HCT116 (cell line): ENCODE data around the gene OR52A1. TPM values are rescaled to one million over a fixed set of nuclear protein-coding genes. Genes with fewer than 3 reads are reported as not detected.

Source experiments
- ATAC-seq: fragments of 200-7000 bp; cut with Tn5 transposase; 2 replicates; pipeline ENCODE4 v1.9.1; 2020; ENCODE audit warnings: mild to moderate bottlenecking, moderate library complexity
- BruUV-seq: library from RNA; stranded (reverse); fragments of 400-500 nt; replicated peaks from 2 replicates; lab custom pipeline; 2021; lab: Mats Ljungman, UMichigan
- CTCF ChIA-PET: fragments of 300-600 bp; sonication (Branson Sonifier 250); formaldehyde crosslinking; loops from one replicate; lab custom pipeline; 2021; ENCODE audit warnings: antibody characterized with exemption; lab: Charles Lee
- POLR2A ChIA-PET: fragments of 300-600, 350-600 bp; sonication (Branson Sonifier 250); formaldehyde crosslinking; loops from one replicate; lab custom pipeline; 2021; ENCODE audit warnings: antibody characterized with exemption; lab: Charles Lee
- RAD21 ChIA-PET, 2 experiments: fragments of 300-600 bp; sonication (Branson Sonifier 250); formaldehyde crosslinking; loops; one replicate each; lab custom pipeline; 2023; ENCODE audit warnings: low total read pairs in 2 of 2; ENCODE audit not compliant: uncharacterized antibody in 2 of 2, unreplicated experiment in 2 of 2, low non-redundant PET in 1 of 2; lab: Charles Lee
- DNase-seq: peaks from one replicate; pipeline ENCODE4 v3.0.0-alpha.2; 2010; ENCODE audit warnings: low read depth, low spot score
- H2AFZ ChIP-seq: fragments of 200-600 bp; shearing (Covaris generic), sonication (generic); 2 replicates; pipeline ENCODE4 v1.6.1; 2017; ENCODE audit warnings: low read depth, mixed run types, mixed read lengths, antibody characterized with exemption, low read length; ENCODE audit not compliant: poor library complexity, severe bottlenecking
- H3K27ac ChIP-seq: 2 replicates; pipeline ENCODE4 v1.5.1; 2012; ENCODE audit warnings: low read depth, low read length
- H3K27me3 ChIP-seq: fragments of 200-600 bp; sonication (generic); 2 replicates; pipeline ENCODE4 v1.6.1; 2016; ENCODE audit warnings: mixed run types, low read length, mixed read lengths; ENCODE audit not compliant: insufficient read depth
- H3K36me3 ChIP-seq, 2 experiments: fragments of 200-500 bp in 1 of 2; fragments of 200-600 bp in 1 of 2; sonication (Bioruptor generic) in 1 of 2; sonication (generic) in 1 of 2; 2 replicates each; pipeline versions ENCODE4 v1.5.1 to v1.6.1; 2014 to 2016; ENCODE audit warnings: low read length in 2 of 2, inconsistent platforms in 1 of 2, mixed read lengths in 1 of 2, mixed run types in 1 of 2; ENCODE audit not compliant: insufficient read depth in 2 of 2, control insufficient read depth in 1 of 2
- H3K4me1 ChIP-seq, 2 experiments: fragments of 200-600 bp in 1 of 2; sonication (generic) in 1 of 2; 2 replicates each; pipeline versions ENCODE4 v1.5.1 to v1.6.1; 2012 to 2017; ENCODE audit warnings: low read length in 2 of 2, inconsistent platforms in 1 of 2, mild to moderate bottlenecking in 1 of 2, mixed read lengths in 1 of 2, mixed run types in 1 of 2, moderate library complexity in 1 of 2; ENCODE audit not compliant: insufficient read depth in 2 of 2, control insufficient read depth in 1 of 2
- H3K4me2 ChIP-seq: fragments of 200-600 bp; sonication (generic); 2 replicates; pipeline ENCODE4 v1.6.1; 2017; ENCODE audit warnings: mixed run types, low read length, mixed read lengths
- H3K4me3 ChIP-seq, 2 experiments: fragments of 200-600 bp in 1 of 2; sonication (generic) in 1 of 2; replicated peaks in 1 of 2; 2 replicates each; pipeline ENCODE4 v1.5.1; 2011 to 2016; ENCODE audit warnings: low read length in 2 of 2, control low read depth in 1 of 2, low read depth in 1 of 2, mild to moderate bottlenecking in 1 of 2, mixed read lengths in 1 of 2, mixed run types in 1 of 2
- H3K79me2 ChIP-seq: fragments of 200-600 bp; sonication (generic); 2 replicates; pipeline ENCODE4 v1.6.1; 2017; ENCODE audit warnings: mild to moderate bottlenecking, mixed run types, low read length, moderate library complexity, mixed read lengths; ENCODE audit not compliant: insufficient read depth
- H3K9ac ChIP-seq: fragments of 200-600 bp; sonication (generic); 2 replicates; pipeline ENCODE4 v1.6.1; 2016; ENCODE audit warnings: low read length, mixed read lengths
- H3K9me2 ChIP-seq: fragments of 200-600 bp; sonication (generic), shearing (Covaris generic); 2 replicates; pipeline ENCODE4 v1.6.1; 2017; ENCODE audit warnings: mixed run types, mild to moderate bottlenecking, moderate library complexity; ENCODE audit not compliant: insufficient read depth
- H3K9me3 ChIP-seq, 2 experiments: fragments of 200-500 bp in 1 of 2; fragments of 200-600 bp in 1 of 2; sonication (Bioruptor generic) in 1 of 2; sonication (generic) in 1 of 2; 2 replicates each; pipeline ENCODE4 v1.6.1; 2014 to 2017; ENCODE audit warnings: low read length in 2 of 2, mixed read lengths in 2 of 2, inconsistent platforms in 1 of 2, low read depth in 1 of 2, mild to moderate bottlenecking in 1 of 2, mixed run types in 1 of 2, moderate library complexity in 1 of 2; ENCODE audit not compliant: control insufficient read depth in 1 of 2, insufficient read depth in 1 of 2
- H4K20me1 ChIP-seq: fragments of 200-600 bp; sonication (generic), shearing (Covaris generic); 2 replicates; pipeline ENCODE4 v1.6.1; 2017; ENCODE audit warnings: mixed run types, mild to moderate bottlenecking, moderate library complexity; ENCODE audit not compliant: insufficient read depth
- ATF3 ChIP-seq: IDR thresholded peaks from 2 replicates; pipeline ENCODE4 v1.6.1; 2012
- CBX3 ChIP-seq: IDR thresholded peaks from 2 replicates; pipeline ENCODE4 v1.6.1; 2012; ENCODE audit warnings: low read depth
- CEBPB ChIP-seq: IDR thresholded peaks from 2 replicates; pipeline ENCODE4 v1.6.1; 2012; ENCODE audit warnings: low read depth
- CTCF ChIP-seq, 3 experiments: fragments of 200-600 bp in 1 of 3; sonication (generic) in 1 of 3; IDR thresholded peaks in 2 of 3; conservative IDR thresholded peaks in 1 of 3; 2 replicates each; pipeline ENCODE4 v1.5.1; 2012 to 2017; ENCODE audit warnings: low read depth in 2 of 3, low read length in 2 of 3, antibody characterized with exemption in 1 of 3, borderline replicate concordance in 1 of 3, control low read depth in 1 of 3, mild to moderate bottlenecking in 1 of 3, mixed read lengths in 1 of 3, mixed run types in 1 of 3, moderate library complexity in 1 of 3; ENCODE audit not compliant: insufficient read depth in 1 of 3
- EGR1 ChIP-seq: IDR thresholded peaks from 2 replicates; pipeline ENCODE4 v1.6.1; 2012; ENCODE audit warnings: low read depth
- ELF1 ChIP-seq: IDR thresholded peaks from 2 replicates; pipeline ENCODE4 v1.6.1; 2012; ENCODE audit warnings: low read depth, borderline replicate concordance
- EZH2phosphoT487 ChIP-seq: fragments of 200-600 bp; IDR thresholded peaks from 2 replicates; pipeline ENCODE4 v1.6.1; 2018; ENCODE audit warnings: antibody characterized with exemption, borderline replicate concordance
- FOSL1 ChIP-seq: IDR thresholded peaks from 2 replicates; pipeline ENCODE4 v1.6.1; 2012; ENCODE audit warnings: low read depth
- JUND ChIP-seq: IDR thresholded peaks from 2 replicates; pipeline ENCODE4 v1.6.1; 2012
- POLR2AphosphoS5 ChIP-seq: IDR thresholded peaks from 2 replicates; pipeline ENCODE4 v1.6.1; 2011; ENCODE audit warnings: mild to moderate bottlenecking, low read depth, low read length, moderate library complexity
- SP1 ChIP-seq: IDR thresholded peaks from 2 replicates; pipeline ENCODE4 v1.6.1; 2012; ENCODE audit warnings: low read depth
- TCF7L2 ChIP-seq: IDR thresholded peaks from 2 replicates; pipeline ENCODE4 v1.7.0; 2011; ENCODE audit warnings: borderline replicate concordance, inconsistent platforms; ENCODE audit not compliant: insufficient read depth, insufficient read length; ENCODE audit errors: extremely low read depth
- YY1 ChIP-seq: IDR thresholded peaks from 2 replicates; pipeline ENCODE4 v1.6.1; 2011; ENCODE audit warnings: low read length, low read depth, moderate library complexity, mild to moderate bottlenecking; ENCODE audit not compliant: insufficient replicate concordance; ENCODE audit errors: extremely low read depth
- ZFX ChIP-seq: fragments of 450-650 bp; IDR thresholded peaks from 2 replicates; pipeline ENCODE4 v1.6.1; 2017
- ZNF274 ChIP-seq: fragments of 200-500 bp; sonication (Bioruptor generic); IDR thresholded peaks from 2 replicates; pipeline ENCODE4 v1.6.1; 2014; ENCODE audit warnings: mild to moderate bottlenecking, low read depth, low read length, inconsistent platforms
- intact Hi-C: fragments of 100-400 bp; cut with micrococcal nuclease; formaldehyde crosslinking; loops from 2 replicates; pipeline ENCODE4 v1.10.0; 2022
- total RNA-seq: library from RNA; stranded (reverse); gene quantifications from one replicate; pipeline ENCODE4 v1.2.1, GENCODE V29; 2021; ENCODE audit not compliant: unreplicated experiment
- TF ChIP-seq, protein P1 (sequence below): IDR thresholded peaks from 2 replicates; pipeline ENCODE4 v1.6.1; 2011; ENCODE audit warnings: mild to moderate bottlenecking, low read length, moderate library complexity; ENCODE audit not compliant: insufficient replicate concordance; ENCODE audit errors: extremely low read depth

Gene OR52A1
- total RNA-seq, 1 experiment from 2014 or later = not detected

DNA sequence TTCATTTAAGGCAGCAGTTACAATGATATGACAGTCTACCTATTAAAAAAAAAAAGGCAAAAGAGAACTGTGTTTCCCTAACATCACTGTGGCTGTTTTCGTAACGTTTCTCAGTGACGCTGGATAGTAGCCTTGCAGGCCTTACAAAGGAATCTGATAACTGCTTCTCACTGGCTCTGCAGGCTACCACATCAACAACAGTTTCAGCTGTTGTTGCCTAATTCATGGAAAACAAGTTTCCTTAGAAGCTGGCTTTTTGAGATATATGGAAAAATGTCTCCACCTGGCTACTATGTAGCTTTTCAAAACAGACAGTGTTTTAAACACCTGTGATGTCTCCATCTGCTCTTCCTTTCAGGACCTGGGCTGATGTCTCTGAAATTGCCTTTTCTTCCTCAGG, 42.2 kb upstream of the OR52A1 start:
- ATAC-seq = no peak
- Histone ChIP-seq H2AFZ (no peak overlapping the region), H3K9me2 (no peaks in the 10 kb centered on the region), H3K9me3 (no peaks in the 10 kb centered on the region), H3K27me3 (peaks cover 35% of the 10 kb centered on the region), H4K20me1 (no peaks in the 10 kb centered on the region), H3K27ac (no peak overlapping the region), H3K4me1 (no peaks in the 10 kb centered on the region), H3K36me3 (no peaks in the 10 kb centered on the region), H3K4me2 (no peak overlapping the region), H3K4me3 (no peak overlapping the region), H3K79me2 (no peaks in the 10 kb centered on the region), H3K9ac (no peak overlapping the region)
- no TSS peak for BruUV-seq
- ChIA-PET POLR2A (no interaction called here), RAD21 (no interaction called here), CTCF (interaction anchor here (0.7 to 1.1 kb wide), 2 partner anchors 72 to 84 kb away, joined by 3 read pairs; no protein-coding TSS in a partner anchor)
- no peak for DNase-seq
- TF ChIP-seq SP1 (no peak), JUND (no peak), EZH2phosphoT487 (no peak), ATF3 (no peak), ELF1 (no peak), FOSL1 (no peak), POLR2AphosphoS5 (no peak), YY1 (no peak), EGR1 (no peak), ZNF274 (no peak), ZFX (no peak), CBX3 (no peak), TCF7L2 (no peak), CEBPB (no peak), CTCF (IDR thresholded peaks at IDR 0.05 in 2 of 3, conservative IDR thresholded peaks at IDR 0.05 in 1 of 3; ENCODE audit: borderline replicate concordance in 1 of 3, insufficient read depth in 1 of 3, low read depth in 2 of 3, low read length in 2 of 3) (no peak)
- TF ChIP-seq, protein P1, sequence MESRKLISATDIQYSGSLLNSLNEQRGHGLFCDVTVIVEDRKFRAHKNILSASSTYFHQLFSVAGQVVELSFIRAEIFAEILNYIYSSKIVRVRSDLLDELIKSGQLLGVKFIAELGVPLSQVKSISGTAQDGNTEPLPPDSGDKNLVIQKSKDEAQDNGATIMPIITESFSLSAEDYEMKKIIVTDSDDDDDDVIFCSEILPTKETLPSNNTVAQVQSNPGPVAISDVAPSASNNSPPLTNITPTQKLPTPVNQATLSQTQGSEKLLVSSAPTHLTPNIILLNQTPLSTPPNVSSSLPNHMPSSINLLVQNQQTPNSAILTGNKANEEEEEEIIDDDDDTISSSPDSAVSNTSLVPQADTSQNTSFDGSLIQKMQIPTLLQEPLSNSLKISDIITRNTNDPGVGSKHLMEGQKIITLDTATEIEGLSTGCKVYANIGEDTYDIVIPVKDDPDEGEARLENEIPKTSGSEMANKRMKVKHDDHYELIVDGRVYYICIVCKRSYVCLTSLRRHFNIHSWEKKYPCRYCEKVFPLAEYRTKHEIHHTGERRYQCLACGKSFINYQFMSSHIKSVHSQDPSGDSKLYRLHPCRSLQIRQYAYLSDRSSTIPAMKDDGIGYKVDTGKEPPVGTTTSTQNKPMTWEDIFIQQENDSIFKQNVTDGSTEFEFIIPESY = no peak
- intact Hi-C loops = no loop called here
